GM12878 (cell line): ENCODE data around the gene UBP1.

Experiments used
- CBX3 ChIP-seq: fragments of 200-600 bp; sonication (generic); IDR thresholded peaks from 2 replicates; pipeline ENCODE4 v1.6.1; 2016; ENCODE audit warnings: low read depth, borderline replicate concordance
- CTCF ChIP-seq, 3 experiments: IDR thresholded peaks in 2 of 3; conservative IDR thresholded peaks in 1 of 3; 2 replicates each; pipeline ENCODE4 v1.5.1; 2011; ENCODE audit warnings: low read depth in 3 of 3, low read length in 3 of 3, mild to moderate bottlenecking in 3 of 3, control low read depth in 2 of 3, moderate library complexity in 2 of 3, inconsistent platforms in 1 of 3, mixed read lengths in 1 of 3; ENCODE audit not compliant: control insufficient read depth in 2 of 3, insufficient read depth in 1 of 3; ENCODE audit errors: extremely low read depth in 1 of 3
- FOS ChIP-seq: IDR thresholded peaks from 3 replicates; pipeline ENCODE4 v1.6.1; 2011; ENCODE audit warnings: borderline replicate concordance; ENCODE audit not compliant: insufficient read length; ENCODE audit errors: extremely low read depth
- FOXM1 ChIP-seq: IDR thresholded peaks from 2 replicates; pipeline ENCODE4 v1.6.1; 2012; ENCODE audit warnings: low read depth, mild to moderate bottlenecking, inconsistent platforms, low read length, moderate library complexity
- HCFC1 ChIP-seq: fragments of 150-350 bp; IDR thresholded peaks from 2 replicates; pipeline ENCODE4 v1.6.1; 2014; ENCODE audit warnings: low read length
- MAX ChIP-seq: IDR thresholded peaks from 2 replicates; pipeline ENCODE4 v1.6.1; 2012; ENCODE audit warnings: low read depth, low read length, improper control_type of control experiment
- MYC ChIP-seq: IDR thresholded peaks from 2 replicates; pipeline ENCODE4 v1.6.1; 2011; ENCODE audit warnings: mild to moderate bottlenecking, low read length, moderate library complexity, inconsistent platforms; ENCODE audit not compliant: insufficient read depth, insufficient replicate concordance, insufficient read length, severe bottlenecking
- NFYA ChIP-seq: IDR thresholded peaks from 2 replicates; pipeline ENCODE4 v1.6.1; 2011; ENCODE audit warnings: low read depth, mild to moderate bottlenecking, low read length, improper control_type of control experiment, borderline replicate concordance
- PKNOX1 ChIP-seq: fragments of 450-650 bp; IDR thresholded peaks from 2 replicates; pipeline ENCODE4 v1.6.1; 2016; ENCODE audit warnings: mild to moderate bottlenecking
- POLR2A ChIP-seq: IDR thresholded peaks from 2 replicates; pipeline ENCODE4 v1.6.1; 2011; ENCODE audit warnings: low read depth, mild to moderate bottlenecking, low read length
- POLR2AphosphoS5 ChIP-seq: IDR thresholded peaks from 2 replicates; pipeline ENCODE4 v1.6.1; 2011; ENCODE audit warnings: mild to moderate bottlenecking, low read length, inconsistent platforms
- RAD21 ChIP-seq: IDR thresholded peaks from 2 replicates; pipeline ENCODE4 v1.6.1; 2011; ENCODE audit warnings: mild to moderate bottlenecking, low read depth, low read length, moderate library complexity; ENCODE audit not compliant: insufficient read depth
- STAT1 ChIP-seq: fragments of 450-650 bp; conservative IDR thresholded peaks from 2 replicates; pipeline ENCODE4 v1.6.1; 2014; ENCODE audit warnings: antibody characterized with exemption, mild to moderate bottlenecking

- no peak for TF ChIP-seq POLR2A
- TF ChIP-seq HCFC1: no peak
- TF ChIP-seq FOXM1: no peak
- no peak for TF ChIP-seq MAX
- TF ChIP-seq CBX3: no peak
- TF ChIP-seq MYC: no peak
- TF ChIP-seq RAD21: 0 out of 2 replicates have a peak, but pooled peaks have one; percentile 18
- TF ChIP-seq PKNOX1: no peak
- TF ChIP-seq CTCF (IDR thresholded peaks at IDR 0.05 in 2 of 3, conservative IDR thresholded peaks at IDR 0.05 in 1 of 3; ENCODE audit: control insufficient read depth in 2 of 3, extremely low read depth in 1 of 3, insufficient read depth in 1 of 3, low read depth in 3 of 3, low read length in 3 of 3): 0 out of 6 replicates have a peak, but pooled peaks of 1 of the 3 experiments have one; percentile 7
- no peak for TF ChIP-seq POLR2AphosphoS5
- TF ChIP-seq STAT1: no peak
- TF ChIP-seq NFYA: no peak
- TF ChIP-seq FOS: no peak
These were observed 62.7 kb downstream of the UBP1 start for GRCh38 chr3:33377489-33377888.
